Activated naive CD4-positive, alpha-beta T cell treated with Interleukin-2 at 50 U/mL for 16 hours (primary cell): ENCODE results near the gene MSLN.

Experiments used
- DNase-seq: peaks from one replicate; pipeline ENCODE4 v3.0.0-alpha.2; 2020

Gene MSLN

DNA sequence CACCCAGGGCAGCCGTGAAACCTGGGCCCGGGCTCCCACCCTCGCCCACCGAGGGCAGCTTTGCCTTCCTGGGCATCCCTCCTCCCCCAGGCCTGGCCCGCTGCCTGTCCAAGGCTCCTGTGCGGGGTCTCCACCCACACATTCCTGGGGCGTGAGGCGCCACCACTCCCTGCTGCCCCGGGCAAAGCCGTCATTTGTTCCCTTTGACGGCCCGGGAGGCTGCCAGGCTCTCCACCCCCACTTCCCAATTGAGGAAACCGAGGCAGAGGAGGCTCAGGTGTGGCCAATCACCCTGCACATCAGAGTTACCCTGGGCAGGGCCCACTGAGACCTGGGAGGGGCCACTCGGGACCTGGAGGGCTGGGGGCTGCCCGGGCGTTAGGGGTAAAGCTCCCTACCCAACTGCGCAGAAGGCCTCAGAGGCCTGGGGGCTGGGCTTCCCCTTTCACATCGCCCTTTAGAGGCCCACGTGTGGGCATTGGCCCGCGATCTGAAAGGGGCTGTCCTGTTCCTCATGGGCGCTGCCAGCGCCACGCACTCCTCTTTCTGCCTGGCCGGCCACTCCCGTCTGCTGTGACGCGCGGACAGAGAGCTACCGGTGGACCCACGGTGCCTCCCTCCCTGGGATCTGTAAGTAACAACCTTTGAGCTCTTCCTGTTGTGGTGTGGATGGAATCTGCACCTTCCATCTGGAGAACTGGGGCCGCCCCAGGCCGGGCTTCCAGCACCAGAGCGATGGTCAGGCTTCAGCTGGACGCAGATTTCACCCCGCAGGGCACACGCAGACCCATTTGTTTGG lies at the start of gene MSLN:
Gene MSLN, plus strand, starts transcription at position 190 of the 799 bp plus-strand sequence. CDS start 1,947 bp downstream, outside the sequence.
- DNase-seq: no peak

DNA sequence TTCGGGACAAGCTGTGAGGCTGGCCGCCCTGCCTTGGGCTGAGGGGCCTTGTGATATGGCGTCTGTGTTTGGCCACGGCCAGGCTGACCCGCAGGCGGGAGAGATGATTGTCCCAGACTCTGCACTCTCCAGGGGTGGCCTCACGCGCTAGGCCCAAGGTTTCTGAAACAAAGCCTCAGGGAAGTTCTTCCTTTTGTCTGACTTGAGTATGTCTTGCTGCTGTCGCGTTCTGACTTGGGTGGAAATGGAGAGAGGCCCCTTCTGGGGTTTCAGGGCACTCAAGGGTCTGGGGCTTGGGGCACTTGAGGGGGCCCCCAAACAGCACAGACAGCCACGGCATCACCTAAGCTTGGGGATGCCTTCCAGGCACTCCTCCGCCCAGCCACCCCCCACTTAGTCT lies 49.5 kb upstream of the MSLN start:
- DNase-seq: no peak

DNA sequence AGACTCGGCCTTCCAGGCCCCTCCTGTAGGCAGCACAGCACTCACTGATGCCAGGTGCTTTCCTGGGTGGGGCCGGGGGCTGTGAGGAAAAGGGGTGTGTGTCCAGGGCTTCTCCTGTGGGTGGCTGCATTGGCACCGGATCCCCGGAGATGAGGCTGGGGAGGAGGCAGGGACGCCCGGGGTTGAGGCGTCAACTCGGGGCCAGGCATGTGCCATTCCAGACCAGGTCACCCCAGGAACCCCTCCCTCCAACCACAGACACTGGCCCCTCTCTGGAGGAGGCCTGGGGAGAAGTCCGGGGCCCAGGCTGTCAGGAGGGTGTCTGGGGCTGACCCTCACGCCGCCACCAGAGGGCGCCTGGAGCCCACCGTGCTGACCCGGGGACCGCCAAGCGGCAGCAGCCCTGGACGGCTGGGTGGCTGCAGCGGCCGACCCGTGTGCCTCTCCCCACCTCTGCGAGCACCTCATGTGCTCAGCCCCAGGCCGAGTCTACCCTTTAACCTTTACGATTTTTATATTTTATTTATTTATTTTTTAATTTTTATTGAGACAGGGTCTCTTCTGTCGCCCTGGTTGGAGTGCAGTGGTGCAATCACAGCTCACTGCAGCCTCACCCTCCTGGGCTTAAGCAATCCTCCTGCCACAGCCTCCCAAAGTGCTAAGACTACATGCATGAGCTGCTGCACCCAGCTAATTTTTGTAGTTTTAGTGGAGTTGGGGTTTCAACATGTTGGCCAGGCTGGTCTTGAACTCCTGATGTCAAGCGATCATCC lies 48.8 kb upstream of the MSLN start:
- peak; percentile 82 for DNase-seq

DNA sequence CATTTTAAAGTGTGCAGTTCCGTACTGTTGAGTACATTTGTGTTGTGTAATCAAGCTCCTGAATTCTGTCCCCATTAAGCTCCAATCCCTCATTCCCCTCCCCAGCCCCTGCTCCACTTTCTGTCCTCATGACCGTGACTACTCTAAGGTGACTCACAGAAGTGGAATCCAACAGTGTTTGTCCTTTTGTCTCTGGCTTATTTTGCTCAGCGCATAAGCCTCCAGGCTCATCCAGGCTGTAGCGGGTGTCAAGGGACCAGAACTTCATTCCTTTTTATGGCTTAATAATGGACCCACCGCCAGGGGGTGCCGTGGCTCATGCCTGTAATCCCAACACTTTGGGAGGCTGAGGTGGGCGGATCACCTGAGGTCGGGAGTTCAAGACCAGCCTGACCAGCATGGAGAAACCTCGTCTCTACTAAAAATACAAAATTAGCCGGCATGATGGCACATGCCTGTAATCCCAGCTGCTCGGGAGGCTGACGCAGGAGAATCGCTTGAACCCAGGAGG lies 47.7 kb upstream of the MSLN start:
- DNase-seq: peak; percentile 50

DNA sequence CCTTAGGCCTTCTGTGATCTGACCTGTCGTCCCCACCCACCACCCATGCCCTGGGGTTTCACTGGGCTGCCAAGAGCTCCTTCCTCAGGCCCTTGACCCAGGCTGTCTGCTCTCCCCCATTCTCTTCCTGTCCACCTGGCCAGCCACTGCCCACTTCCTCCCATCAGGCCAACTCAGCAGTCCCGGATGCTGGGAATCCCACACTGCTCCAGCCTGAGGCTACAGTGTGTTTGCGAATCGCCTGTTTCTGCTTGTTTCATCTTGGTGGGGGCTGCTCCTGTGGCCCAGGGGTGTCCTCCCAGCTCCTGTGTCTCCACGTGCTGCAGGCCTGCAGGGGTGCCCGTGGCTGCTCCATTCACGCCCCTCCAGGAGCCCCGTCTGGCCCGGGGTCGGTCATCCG lies 46.5 kb upstream of the MSLN start:
- DNase-seq: no peak

DNA sequence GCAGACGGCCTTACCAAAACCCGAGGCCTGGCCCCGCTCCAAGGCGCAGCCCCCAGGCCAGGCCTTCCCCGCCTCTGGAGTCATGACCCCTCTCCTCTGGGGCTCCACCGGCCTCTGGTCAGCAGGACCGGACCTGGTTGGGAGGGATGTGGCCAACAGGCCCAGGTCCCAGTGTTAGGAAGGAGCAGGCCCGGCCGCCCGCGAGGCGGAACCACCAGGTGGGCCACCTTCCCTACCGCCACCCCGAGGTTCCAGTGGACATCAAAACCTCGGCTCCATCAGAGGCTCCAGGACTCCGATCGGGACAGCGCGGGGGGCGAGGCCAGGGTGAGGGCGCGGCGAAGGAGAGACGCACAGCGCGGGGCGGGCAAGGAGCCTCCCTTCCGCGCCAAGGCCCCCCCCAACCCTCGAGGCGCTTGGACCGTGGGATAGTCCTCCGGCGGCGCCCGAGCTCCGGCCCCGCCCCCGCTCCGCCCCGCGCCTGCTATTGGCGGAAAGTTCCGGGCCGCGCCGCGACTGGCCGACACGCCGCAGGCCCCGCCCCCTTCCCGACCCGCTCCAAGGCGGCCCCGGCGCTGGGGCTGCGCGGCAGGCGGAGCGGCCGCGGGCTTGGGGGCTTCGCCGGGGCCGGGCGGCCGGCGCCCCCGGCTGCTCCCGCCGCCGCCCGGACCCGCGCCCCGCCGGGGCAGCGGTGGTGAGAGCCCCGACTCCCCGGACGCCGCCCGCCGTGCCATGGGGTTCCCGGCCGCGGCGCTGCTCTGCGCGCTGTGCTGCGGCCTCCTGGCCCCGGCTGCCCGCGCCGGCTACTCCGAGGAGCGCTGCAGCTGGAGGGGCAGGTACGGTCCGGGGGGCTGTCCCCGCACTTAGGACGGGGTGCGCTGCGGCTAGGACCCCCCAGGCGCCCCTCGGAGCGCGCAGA lies 45.7 kb upstream of the MSLN start, which contains the start of gene METRN:
Gene METRN, plus strand, starts transcription at position 561 of the 919 bp plus-strand sequence. Its CDS starts 172 bp downstream, at position 733.
- DNase-seq: peak; percentile 90

DNA sequence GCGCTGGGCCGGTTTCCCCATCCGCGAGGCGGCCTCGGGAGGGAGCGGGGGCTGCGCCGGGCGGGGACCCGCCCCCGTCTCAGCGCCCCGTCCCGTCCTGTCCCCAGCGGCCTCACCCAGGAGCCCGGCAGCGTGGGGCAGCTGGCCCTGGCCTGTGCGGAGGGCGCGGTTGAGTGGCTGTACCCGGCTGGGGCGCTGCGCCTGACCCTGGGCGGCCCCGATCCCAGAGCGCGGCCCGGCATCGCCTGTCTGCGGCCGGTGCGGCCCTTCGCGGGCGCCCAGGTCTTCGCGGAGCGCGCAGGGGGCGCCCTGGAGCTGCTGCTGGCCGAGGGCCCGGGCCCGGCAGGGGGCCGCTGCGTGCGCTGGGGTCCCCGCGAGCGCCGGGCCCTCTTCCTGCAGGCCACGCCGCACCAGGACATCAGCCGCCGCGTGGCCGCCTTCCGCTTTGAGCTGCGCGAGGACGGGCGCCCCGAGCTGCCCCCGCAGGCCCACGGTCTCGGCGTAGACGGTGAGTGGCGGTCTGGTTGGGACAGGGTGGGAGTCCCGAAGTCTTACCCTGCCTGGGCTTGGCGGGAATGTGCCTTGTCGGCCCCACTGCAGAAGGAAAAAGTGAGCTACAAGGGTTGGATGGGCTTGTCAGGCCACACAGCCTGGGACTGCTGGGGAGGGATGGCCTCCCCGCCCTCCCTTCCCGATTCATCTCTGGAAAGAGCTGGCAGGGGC lies 44.9 kb upstream of the MSLN start:
- DNase-seq: no peak

DNA sequence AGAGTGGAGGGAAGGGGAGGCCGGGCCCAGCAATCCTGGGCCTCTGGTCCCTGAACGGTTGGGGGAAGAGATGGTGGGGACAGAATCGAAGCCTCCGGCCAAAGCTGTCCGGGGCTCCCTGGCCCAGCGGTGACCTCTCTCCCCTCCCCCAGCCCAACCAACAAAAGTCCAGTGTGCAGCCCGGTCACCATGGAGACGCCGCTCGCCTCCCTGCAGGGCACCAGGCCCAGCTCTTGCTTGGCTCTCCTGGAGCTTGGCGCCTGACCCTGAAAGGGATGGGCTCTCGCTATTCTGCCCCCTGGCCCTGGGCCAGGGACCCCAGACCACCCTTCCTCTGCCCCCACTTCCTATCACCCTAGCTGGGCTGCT lies 44.4 kb upstream of the MSLN start:
- DNase-seq: no peak

DNA sequence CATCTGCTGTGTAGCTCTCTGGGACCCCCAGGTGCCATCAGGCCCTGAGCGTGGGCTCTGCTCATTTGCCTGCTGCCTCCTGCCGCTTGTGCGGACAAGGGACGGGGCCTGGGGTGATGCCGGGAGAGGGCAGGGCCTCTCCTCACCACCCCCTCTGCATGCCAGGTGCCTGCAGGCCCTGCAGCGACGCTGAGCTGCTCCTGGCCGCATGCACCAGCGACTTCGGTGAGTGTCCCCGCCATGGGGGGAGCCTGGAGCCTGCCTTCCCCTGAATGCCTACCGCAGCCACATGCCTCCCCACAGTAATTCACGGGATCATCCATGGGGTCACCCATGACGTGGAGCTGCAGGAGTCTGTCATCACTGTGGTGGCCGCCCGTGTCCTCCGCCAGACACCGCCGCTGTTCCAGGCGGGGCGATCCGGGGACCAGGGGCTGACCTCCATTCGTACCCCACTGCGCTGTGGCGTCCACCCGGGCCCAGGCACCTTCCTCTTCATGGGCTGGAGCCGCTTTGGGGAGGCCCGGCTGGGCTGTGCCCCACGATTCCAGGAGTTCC lies 43.7 kb upstream of the MSLN start:
- DNase-seq: no peak

DNA sequence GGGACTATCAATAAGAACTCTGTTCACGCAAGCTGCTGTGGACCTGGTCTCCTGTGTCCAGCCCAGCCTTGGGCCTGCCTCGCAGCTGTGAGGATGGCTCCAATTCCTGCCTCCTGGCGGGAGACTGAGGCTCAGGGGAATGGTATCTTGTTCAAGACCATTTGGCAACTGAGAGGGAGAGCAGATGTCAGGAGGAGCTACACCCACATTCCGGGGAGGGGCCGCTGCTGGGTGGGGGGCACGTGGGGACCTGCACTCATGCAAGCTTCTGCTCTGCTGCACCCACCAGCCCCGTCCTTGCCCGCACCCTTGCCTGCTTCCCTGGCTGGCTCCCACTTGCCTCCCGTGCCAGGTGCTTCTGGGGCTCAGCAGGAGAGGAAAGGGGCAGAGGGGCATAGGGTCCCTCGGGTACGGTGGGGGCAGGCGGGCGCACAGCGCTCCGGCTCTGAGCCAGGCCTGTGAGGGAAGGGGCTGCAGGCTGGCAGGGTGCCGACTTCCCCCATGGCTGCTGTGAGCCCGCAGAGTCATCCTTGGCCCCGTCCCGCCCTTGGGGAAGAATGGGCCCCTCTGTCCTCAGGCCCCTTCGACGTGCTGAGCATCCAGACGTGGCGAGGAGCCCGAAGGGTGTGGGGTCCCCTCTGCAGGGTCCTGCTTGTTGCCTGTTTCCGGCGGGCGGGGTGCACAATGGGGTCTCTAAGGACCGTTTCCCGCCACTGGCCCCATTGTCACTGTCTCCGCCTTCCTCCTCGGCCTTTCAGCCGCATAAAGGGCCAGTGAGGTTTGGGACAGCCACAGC lies 42.9 kb upstream of the MSLN start:
- DNase-seq: no peak

DNA sequence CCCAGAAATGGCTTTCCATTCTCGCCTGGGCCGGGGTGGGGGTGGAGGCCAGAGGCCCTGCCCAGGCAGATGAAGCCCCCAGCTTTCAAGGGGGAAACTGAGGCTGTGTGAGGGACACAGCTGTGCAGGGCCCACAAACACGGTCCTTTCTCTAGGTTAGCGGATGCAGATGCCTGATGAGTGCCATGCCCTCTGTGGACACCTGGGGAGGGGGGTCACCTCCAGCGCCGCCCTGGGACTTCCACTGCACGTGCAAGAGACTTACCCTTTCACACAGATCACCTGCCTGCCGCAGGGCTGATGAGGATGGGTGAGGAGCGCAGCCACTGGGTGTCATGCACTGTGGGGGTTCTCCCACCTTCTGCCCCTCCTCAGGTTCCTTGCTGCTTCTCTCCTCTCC lies 42.1 kb upstream of the MSLN start:
- DNase-seq: no peak

DNA sequence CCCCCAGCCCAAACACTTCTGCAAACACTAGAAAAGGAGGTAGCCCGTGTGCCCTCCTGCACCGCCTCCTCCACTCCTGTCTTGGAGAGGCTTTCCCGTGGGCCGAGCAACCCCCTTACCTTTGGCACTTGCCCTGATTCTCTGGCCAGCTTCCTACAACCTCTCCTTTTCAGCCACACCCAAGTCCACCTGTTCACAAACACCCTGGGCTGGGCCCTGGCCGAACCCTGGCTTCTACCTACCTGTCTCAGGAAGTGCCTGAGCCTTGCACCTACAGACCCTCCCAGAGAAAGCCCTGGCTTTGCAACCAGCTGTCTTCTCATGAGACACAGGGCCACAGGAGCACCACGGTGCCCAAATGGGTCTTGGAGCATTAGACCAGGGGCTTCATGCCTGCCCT lies 41.6 kb upstream of the MSLN start:
- no peak for DNase-seq

DNA sequence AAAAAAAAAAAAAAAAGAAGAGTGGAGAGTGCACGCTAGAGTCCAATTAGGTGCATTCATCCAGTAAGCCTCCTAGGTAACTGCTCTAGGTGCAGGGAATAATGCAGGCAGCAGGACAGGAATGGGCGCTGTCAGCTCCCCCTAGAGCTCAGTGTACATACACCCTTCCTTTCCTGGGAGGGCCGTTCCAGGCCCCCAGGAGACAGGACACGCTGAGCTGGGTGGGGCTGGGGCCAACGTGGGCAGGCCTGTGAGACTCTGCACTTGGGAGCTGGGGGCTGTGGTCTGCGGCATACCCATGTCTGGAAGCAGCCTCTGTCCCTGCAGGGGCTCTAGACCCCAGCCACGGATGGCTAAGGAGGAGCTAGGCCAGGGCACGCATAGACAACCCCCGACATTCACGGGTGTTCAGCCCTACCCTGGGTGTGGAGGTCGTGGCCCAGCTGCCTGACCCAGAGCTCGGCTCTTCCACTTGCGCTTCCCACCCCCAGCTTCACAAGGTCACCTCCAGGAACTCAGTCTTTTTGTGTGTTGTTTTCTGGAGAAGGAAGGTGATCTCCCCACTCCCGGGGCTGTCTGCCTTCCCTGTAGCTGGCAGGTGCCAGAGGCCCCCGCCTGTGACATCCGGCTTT lies 40.6 kb upstream of the MSLN start:
- DNase-seq: no peak

DNA sequence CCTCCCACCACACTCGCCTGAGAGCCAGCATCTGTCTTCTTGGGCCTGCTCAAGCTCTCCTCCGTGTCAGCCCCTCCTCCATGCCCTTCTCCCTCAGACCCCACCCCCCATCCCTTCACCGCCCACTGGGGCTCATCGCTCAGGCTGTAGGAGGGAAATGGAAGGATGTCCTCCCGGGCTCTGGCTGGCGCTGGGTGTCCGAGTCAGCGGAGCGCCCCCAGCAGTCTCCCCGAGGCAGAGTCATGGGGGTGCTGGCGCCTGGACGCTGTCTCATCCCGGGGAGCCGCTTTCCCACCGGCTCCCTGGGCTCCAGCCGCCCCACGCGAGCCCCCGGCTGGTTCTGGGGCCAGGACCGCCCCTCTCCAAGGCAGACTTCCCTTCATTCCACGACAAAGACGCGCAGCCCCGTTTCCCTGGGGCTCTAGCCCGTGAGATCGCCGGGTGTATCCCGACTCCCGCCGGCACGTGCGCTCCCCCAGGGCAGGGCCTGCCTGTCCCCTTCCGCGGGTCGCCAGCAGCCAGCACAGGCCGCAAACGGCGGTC lies 40.0 kb upstream of the MSLN start:
- peak; percentile 35 for DNase-seq

DNA sequence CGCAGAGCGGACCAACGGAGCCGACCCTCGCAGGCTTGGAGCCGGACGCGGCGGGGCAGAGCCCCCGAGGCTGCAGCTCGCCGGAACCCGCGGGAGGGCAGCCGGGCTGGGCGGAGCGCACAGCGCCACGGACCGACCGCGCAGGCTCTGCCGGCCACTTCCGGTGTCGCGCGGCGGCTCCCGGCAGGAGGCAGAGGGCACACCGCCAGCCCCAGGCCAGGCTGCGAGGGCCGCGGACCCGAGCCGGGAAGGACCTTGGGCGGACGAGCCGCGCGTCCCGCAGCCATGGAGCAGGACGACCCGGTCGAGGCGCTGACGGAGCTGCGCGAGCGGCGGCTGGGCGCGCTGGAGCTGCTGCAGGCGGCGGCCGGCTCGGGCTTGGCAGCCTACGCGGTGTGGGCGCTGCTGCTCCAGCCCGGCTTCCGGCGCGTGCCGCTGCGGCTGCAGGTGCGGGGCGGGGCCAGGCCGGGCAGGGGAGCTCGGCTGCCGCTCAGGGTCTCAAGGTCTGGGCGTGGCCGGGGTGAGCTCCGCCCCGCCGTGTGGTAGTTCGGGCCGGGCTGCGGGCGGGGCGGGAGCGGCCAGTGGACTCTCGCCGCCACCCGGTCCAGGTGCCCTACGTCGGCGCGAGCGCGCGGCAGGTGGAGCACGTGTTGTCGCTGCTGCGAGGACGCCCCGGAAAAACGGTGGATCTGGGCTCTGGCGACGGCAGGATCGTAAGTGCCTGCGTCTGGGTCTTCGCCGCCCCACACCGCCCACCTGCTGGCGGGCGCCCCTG lies 39.4 kb upstream of the MSLN start, which contains the start of gene ANTKMT:
Gene ANTKMT, plus strand, starts transcription at position 157 of the 775 bp plus-strand sequence. Its CDS starts 129 bp downstream, at position 286.
- DNase-seq: peak; percentile 72

DNA sequence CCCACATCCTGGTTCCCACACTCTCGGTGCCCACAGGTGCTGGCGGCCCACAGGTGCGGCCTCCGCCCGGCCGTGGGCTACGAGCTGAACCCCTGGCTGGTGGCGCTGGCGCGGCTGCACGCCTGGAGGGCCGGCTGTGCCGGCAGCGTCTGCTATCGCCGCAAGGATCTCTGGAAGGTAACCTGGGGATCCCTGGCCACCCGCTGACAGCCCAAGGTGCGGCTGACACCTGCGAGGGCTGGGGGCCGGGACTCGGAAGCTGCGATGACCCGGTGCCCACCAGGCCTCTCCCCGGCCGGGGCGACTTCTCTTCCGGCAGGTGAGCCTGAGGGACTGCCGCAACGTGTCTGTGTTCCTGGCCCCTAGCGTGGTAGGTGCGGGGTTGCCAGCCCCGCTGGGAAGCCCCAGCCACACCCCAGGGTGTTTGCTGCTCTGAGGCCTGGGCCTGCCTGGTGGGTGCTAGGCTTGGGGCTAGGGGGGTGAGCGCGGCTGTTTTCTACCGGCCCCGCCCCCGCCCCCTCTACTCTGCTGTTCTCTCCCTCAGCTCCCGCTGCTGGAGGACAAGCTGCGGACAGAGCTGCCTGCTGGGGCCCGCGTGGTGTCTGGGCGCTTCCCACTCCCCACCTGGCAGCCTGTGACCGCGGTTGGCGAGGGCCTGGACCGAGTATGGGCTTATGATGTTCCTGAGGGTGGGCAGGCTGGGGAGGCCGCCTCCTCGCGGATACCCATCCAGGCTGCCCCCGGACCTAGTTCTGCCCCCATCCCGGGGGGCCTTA lies 38.6 kb upstream of the MSLN start:
- DNase-seq: no peak

DNA sequence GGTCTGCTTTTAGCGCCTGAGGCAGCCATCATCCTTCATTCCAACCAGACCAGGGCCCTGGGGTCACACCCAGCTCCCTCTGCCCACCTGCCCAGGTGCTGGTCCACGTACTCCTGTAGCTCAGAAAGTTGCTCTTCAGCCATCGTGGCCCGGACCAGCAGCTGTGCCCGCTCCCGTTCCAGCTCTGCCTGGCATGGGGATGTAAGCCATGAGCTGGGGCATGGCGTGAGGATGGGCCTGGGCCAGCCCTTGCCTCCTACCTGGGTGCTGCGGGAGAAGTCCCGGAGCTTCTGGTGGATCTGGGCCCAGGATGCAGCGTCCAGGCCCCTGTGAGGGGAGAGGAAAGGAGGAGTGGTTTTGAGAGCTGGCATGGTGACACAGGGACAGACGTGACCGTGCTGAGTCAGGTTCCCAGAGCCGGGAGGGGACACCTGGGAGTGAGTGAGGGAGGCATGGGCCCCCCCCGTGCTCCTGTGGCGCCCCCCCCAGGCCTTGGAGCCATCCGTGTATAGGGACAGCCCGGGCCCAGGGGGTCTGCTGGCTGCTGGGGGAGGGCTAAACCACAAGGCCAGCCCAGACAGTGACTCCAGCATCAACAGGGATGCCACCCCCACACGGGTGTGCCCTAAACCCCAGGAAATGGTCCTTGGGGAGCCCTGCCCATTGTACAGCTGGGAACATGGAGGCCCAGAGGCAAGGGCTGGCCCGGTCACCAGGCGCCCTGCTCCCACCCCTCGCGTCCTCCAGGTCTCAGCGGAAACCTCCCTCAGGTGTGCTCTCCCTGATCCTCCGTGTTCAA lies 37.5 kb upstream of the MSLN start:
- no peak for DNase-seq
